Measurements from ENCODE around the gene GCAT. TPM values are rescaled to one million over a fixed set of nuclear protein-coding genes. Genes with fewer than 3 reads are reported as not detected.
A peak's percentile ranks its signal among the peaks of the same experiment; 100 is the strongest.

Gene GCAT
- total RNA-seq, 3 donors from 2014 or later: 9.2 to 15.6 (median 13.6) TPM

GRCh38 chr22:37816543-37817180 lies 8.9 kb downstream of the GCAT start:
- ATAC-seq: no peak
- H3K4me1 ChIP-seq (ENCODE audit: low read depth): peaks cover 15% of the 10 kb centered on the region
- H3K36me3 ChIP-seq (ENCODE audit: low read depth): no peaks in the 10 kb centered on the region
- no peak for DNase-seq
- H3K9me3 ChIP-seq: no peaks in the 10 kb centered on the region
- H3K4me3 ChIP-seq: no peak overlapping the region
- no peak for TF ChIP-seq CTCF (IDR thresholded peaks at IDR 0.05)
- intact Hi-C loops (cut with DNase I, micrococcal nuclease): loop anchor here (5.0 kb wide), 2 partner anchors 46 to 151 kb away; no protein-coding TSS in a partner anchor

DNA sequence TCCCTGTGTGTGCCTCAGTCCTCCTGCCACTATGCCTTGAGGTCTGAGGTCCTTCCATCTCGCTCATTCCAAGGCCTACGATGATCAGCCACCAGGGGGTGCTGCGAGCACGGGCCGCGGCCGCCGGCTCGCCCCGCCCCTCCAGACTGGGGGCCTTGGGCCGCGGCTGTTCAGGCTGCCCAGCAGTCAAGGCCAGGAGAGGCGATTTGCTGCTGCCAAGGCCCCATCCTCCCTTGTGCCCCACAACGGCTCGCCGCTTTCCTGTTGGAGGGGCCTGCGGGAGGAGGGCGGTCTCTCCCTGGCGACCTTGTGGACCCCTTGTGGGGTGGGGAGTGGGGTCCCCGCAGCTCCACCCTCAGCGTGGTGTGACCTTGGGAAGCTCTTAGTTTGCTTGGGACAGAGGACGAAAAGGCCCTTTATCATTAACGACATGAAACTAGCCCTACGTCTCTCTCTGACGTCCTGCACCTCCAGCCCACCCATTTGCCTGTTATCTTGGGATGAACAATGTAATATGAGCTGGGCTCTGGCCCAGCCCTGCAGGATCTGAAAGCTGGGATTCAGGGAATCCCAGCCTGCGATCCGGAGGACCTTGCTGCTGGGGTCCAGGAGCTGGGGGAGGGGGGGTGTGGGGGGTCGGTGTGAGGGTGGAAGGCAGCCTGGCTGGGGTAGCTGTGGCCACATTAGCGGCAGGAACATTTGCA lies 10.1 kb downstream of the GCAT start:
- peak; percentile 91 for TF ChIP-seq CTCF (IDR thresholded peaks at IDR 0.05)
- Histone ChIP-seq H3K4me3 (no peak overlapping the region), H3K4me1 (ENCODE audit: low read depth) (peaks cover 15% of the 10 kb centered on the region), H3K36me3 (ENCODE audit: low read depth) (no peaks in the 10 kb centered on the region), H3K9me3 (no peaks in the 10 kb centered on the region)
- ATAC-seq: peak; percentile 91
- intact Hi-C loops (cut with DNase I, micrococcal nuclease): loop anchor here (5.0 kb wide), 2 partner anchors 44 to 149 kb away; no protein-coding TSS in a partner anchor
- DNase-seq: peak; percentile 78 to 93 (median 91)

GRCh38 chr22:37818409-37819104 lies 10.8 kb downstream of the GCAT start:
- H3K36me3 ChIP-seq (ENCODE audit: low read depth): no peaks in the 10 kb centered on the region
- peak; percentile 76 to 82 (median 80) for DNase-seq
- no peaks in the 10 kb centered on the region for H3K9me3 ChIP-seq
- peak; percentile 24 for TF ChIP-seq CTCF (IDR thresholded peaks at IDR 0.05)
- no peak overlapping the region for H3K4me3 ChIP-seq
- H3K4me1 ChIP-seq (ENCODE audit: low read depth): peaks cover 15% of the 10 kb centered on the region
- peak; percentile 81 for ATAC-seq
- intact Hi-C loops (cut with DNase I, micrococcal nuclease): loop anchor here (5.0 kb wide), 2 partner anchors 44 to 149 kb away; no protein-coding TSS in a partner anchor

DNA sequence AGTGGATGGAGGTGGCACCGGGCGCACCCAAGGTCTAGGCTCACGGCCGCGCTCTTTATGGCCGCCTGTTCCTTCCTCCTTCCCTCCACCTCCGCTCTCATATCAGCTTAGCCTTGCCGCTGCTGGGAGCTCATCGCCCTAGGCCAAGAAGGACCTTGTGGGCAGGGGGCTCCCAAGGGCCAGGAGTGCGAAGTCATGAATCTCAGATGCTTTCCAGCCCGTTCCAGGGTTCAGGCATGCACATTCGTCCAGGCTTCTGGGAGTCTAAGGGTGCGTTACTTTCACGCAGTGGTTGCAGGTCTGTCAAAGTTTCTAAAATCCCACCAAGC lies 11.3 kb downstream of the GCAT start:
- no peaks in the 10 kb centered on the region for H3K36me3 ChIP-seq (ENCODE audit: low read depth)
- ATAC-seq (peak; percentile 70), DNase-seq (no peak)
- H3K4me3 ChIP-seq: no peak overlapping the region
- intact Hi-C loops (cut with DNase I, micrococcal nuclease): loop anchor here (5.0 kb wide), 2 partner anchors 43 to 148 kb away; no protein-coding TSS in a partner anchor
- peaks cover 15% of the 10 kb centered on the region for H3K4me1 ChIP-seq (ENCODE audit: low read depth)
- TF ChIP-seq CTCF (IDR thresholded peaks at IDR 0.05): peak; percentile 4
- H3K9me3 ChIP-seq: no peaks in the 10 kb centered on the region

DNA sequence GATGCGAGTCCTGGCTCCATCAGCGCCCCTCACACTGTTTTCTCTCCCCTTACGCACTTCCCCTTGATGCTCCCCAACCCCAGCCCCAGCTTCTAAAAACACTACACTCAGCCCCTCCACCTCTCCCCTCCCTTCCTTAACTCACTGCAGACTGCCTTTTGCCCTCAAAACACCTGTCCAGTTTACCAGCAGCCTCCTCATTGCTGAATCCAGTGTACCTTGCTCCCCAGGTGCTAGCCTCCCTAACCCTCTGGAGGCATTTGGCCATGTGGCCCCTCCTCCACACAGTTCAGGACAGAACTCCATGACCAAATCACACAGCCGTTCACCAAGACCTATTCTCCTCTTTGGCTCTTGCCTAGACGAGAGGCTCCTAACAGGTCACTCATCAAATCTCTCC lies 12.6 kb downstream of the GCAT start:
- no peak for ATAC-seq
- DNase-seq: no peak

More for the DNA sequence above, 12.6 kb downstream of the GCAT start:
- Histone ChIP-seq H3K36me3 (ENCODE audit: low read depth) (no peaks in the 10 kb centered on the region), H3K9me3 (no peaks in the 10 kb centered on the region), H3K4me1 (ENCODE audit: low read depth) (peaks cover 18% of the 10 kb centered on the region), H3K4me3 (no peak overlapping the region)
- intact Hi-C loops (cut with DNase I, micrococcal nuclease): no loop called here
- no peak for TF ChIP-seq CTCF (IDR thresholded peaks at IDR 0.05)
